Measurements from ENCODE around the gene MYEF2.

MYEF2 gene

DNA sequence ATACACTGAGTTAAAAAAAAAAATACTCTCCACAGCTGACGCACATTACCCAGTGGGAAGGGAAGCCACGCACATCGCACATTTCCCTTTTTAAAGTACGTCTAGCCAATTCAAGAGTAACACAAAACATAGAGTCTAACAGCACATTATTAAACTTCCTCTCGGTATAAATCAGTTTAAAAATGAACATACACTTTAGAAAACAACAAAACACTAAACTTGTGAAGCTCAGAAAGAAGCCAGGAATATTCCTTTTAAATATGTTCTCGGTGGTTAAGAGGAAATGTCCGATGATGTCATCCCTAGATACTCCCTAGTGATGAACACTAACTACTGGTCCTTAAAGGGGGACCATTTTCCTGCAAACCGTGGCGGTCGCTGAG lies 721 bp downstream of the MYEF2 start:
- FAIRE-seq: no peak

DNA sequence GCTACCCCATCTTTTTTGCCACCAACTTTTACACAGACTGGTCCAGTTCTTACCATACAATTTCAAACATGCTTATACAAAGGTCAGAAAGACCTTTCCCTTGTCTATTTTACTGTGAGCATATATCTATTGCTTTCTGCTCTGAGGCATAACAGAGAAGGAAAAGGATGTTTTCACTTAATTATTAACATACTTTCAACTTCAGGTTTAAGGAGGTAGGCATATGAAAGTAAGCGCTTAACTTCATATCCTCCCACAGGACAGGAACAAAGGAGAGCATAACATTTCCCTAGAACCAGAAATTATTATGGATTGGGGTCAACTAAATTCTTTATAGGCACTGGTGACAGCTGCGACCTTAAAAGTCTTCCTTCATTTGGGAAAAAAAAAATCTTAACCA lies 1.1 kb downstream of the MYEF2 start:
- FAIRE-seq (peak; percentile 6), DNase-seq (ENCODE audit: insufficient read length, low spot score) (no peak)
- TF ChIP-seq, protein P1, sequence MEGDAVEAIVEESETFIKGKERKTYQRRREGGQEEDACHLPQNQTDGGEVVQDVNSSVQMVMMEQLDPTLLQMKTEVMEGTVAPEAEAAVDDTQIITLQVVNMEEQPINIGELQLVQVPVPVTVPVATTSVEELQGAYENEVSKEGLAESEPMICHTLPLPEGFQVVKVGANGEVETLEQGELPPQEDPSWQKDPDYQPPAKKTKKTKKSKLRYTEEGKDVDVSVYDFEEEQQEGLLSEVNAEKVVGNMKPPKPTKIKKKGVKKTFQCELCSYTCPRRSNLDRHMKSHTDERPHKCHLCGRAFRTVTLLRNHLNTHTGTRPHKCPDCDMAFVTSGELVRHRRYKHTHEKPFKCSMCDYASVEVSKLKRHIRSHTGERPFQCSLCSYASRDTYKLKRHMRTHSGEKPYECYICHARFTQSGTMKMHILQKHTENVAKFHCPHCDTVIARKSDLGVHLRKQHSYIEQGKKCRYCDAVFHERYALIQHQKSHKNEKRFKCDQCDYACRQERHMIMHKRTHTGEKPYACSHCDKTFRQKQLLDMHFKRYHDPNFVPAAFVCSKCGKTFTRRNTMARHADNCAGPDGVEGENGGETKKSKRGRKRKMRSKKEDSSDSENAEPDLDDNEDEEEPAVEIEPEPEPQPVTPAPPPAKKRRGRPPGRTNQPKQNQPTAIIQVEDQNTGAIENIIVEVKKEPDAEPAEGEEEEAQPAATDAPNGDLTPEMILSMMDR (IDR thresholded peaks at IDR 0.05; ENCODE audit: insufficient read depth, missing control alignments): no peak

More for the DNA sequence above, 721 bp downstream of the MYEF2 start:
- no peak for DNase-seq (ENCODE audit: insufficient read length, low spot score)
- TF ChIP-seq, protein P1 (IDR thresholded peaks at IDR 0.05; ENCODE audit: insufficient read depth, missing control alignments): no peak

DNA sequence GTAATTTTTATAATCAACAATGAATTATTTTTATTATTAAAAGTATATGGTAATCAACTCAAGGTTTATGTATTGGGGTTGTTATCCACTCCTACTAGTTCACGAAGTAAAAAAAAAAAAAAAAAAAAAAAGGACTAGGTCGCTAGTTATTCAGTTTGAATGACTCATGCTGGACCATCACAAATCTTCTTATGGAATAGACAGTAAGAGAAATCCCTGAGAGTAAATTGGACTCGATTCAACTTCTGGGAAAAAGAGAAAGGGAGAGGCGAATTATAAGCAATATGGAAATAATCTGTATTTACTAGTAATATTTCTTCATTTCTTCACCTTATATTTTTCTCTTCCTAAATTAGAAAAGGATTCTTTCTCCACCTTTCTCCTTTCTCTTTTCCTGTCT lies 2.0 kb downstream of the MYEF2 start:
- TF ChIP-seq, protein P1 (IDR thresholded peaks at IDR 0.05; ENCODE audit: insufficient read depth, missing control alignments): no peak
- no peak for FAIRE-seq
- DNase-seq (ENCODE audit: insufficient read length, low spot score): no peak

DNA sequence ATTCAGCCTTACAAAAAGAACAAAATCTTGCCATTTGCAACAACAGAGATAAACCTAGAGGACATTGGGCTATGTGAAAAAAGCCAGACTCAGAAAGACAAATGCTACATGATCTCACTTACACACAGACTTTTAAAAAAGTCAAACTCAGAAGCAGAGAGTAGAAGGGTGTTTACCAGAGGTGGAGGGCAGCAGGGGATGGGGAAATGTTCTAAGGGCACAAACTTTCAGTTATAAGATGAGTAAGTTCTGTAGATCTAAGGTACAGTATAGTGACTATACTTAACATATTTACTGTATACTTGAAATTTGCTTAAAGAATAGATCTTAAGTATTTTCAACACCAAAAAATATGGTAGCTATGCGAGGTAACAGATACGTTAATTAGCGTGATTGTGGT lies 3.0 kb downstream of the MYEF2 start:
- FAIRE-seq (no peak), DNase-seq (ENCODE audit: insufficient read length, low spot score) (no peak)
- TF ChIP-seq, protein P1 (IDR thresholded peaks at IDR 0.05; ENCODE audit: insufficient read depth, missing control alignments): no peak

DNA sequence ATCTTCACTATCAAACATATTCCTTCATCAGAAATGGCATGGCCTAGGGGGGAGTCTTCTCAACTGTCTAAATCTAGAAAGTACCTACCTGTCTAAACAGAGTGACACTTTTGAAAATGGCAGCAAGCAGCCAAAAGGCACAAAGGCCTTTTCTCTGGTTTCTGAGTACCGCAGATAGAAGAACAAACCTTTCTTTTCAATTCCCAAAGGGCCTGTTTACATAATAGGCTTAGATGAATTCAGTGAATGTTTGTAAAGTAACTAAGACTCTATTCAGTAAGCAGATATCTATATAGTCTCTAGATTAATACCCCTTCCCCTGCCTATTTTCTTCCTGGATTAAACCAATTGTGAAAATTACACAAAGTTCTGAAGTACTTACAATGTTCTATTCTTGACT lies 7.1 kb downstream of the MYEF2 start:
- DNase-seq (ENCODE audit: insufficient read length, low spot score): no peak
- TF ChIP-seq, protein P1 (IDR thresholded peaks at IDR 0.05; ENCODE audit: insufficient read depth, missing control alignments): no peak
- no peak for FAIRE-seq

DNA sequence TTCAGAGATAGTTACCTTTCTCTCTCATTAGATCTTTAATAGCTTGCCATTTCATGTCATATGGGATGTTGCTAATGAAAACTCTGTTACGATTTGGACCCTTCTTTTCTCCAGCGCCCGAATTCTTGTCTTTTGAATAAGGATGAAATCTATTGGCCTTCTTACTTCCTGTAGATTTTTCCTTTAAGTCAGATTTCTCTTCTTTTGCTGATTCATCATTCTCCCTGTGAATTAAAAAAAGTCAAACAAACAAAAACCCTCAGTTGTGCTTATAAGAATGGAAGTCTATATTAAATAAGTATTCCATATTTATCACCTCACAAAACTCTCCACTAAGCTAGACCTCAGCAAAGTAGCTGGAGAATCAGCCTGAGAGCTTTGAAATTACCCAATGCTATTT lies 9.5 kb downstream of the MYEF2 start:
- DNase-seq (ENCODE audit: insufficient read length, low spot score) (no peak), FAIRE-seq (no peak)
- TF ChIP-seq, protein P1 (IDR thresholded peaks at IDR 0.05; ENCODE audit: insufficient read depth, missing control alignments): no peak

DNA sequence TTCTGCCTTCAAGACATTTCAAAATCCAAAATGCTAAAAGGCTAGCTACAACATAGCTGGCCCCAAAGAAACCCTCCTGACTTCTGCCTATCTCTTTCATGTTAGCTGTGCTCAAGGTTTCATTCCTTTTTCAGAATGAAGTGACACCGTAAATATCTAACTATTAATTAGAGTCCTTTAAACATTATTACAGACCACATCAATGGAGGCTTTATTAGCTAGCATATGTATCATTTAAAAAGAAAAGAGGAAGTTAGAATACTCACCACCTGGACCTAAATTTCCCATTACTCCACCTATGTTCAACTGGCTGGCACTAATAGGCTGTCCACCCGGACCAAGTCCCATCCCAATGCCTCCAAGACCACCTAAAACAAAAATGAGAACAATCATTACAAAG lies 24.6 kb downstream of the MYEF2 start:
- no peak for FAIRE-seq
- no peak for DNase-seq (ENCODE audit: insufficient read length, low spot score)
- TF ChIP-seq, protein P1 (IDR thresholded peaks at IDR 0.05; ENCODE audit: insufficient read depth, missing control alignments): no peak
